Measurements from ENCODE around the gene TMEM232.

DNA sequence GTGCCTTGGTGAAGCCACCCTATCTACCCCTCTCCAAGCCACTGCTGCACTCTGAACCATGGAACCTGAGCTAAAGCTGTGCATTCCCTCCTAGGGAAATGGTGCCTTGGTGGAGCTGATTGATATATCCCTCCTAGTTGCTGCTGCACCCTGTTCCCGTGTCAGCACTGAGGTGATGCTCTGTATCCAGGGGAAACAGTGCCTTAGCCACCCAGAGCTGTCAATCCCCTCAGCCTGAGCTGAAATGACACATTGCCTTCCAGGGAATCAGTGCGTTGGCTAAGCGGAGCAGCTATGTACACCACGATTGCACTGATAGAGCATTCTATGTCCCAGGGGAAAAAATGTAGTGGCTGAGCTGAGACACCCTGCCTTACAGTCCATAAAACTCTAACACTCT, 257.0 kb downstream of the TMEM232 start:
- TF ChIP-seq EZH2 (IDR thresholded peaks at IDR 0.05; ENCODE audit: insufficient read depth, poor library complexity, severe bottlenecking), result no peak
- TF ChIP-seq EZH2phosphoT487 (IDR thresholded peaks at IDR 0.05; ENCODE audit: insufficient read depth, low read depth), result no peak

All from GM23248 (cell line).